Ishikawa (cell line): ENCODE data around the gene ARHGEF1.

Source experiments
- CEBPB ChIP-seq: IDR thresholded peaks from 2 replicates; pipeline ENCODE4 v1.6.1; 2012
- CREB1 ChIP-seq: IDR thresholded peaks from 2 replicates; pipeline ENCODE4 v1.6.1; 2012; ENCODE audit warnings: low read depth
- EGR1 ChIP-seq: IDR thresholded peaks from 2 replicates; pipeline ENCODE4 v1.6.1; 2012
- EP300 ChIP-seq: IDR thresholded peaks from 2 replicates; pipeline ENCODE4 v1.6.1; 2012; ENCODE audit warnings: borderline replicate concordance
- MAX ChIP-seq: IDR thresholded peaks from 2 replicates; pipeline ENCODE4 v1.6.1; 2012
- RAD21 ChIP-seq: IDR thresholded peaks from 2 replicates; pipeline ENCODE4 v1.6.1; 2012; ENCODE audit warnings: low read depth
- REST ChIP-seq: IDR thresholded peaks from 2 replicates; pipeline ENCODE4 v1.6.1; 2012; ENCODE audit warnings: low read depth, mild to moderate bottlenecking
- TAF1 ChIP-seq: IDR thresholded peaks from 2 replicates; pipeline ENCODE4 v1.6.1; 2012; ENCODE audit warnings: low read depth, mild to moderate bottlenecking
- TCF12 ChIP-seq: IDR thresholded peaks from 2 replicates; pipeline ENCODE4 v1.6.1; 2012; ENCODE audit warnings: low read depth
- TEAD4 ChIP-seq: IDR thresholded peaks from 2 replicates; pipeline ENCODE4 v1.6.1; 2012
- YY1 ChIP-seq: IDR thresholded peaks from 2 replicates; pipeline ENCODE4 v1.6.1; 2012; ENCODE audit warnings: low read depth
- ZBTB7A ChIP-seq: IDR thresholded peaks from 2 replicates; pipeline ENCODE4 v1.6.1; 2012; ENCODE audit warnings: low read depth

GRCh38 chr19:41886761-41887710, 4.1 kb downstream of the ARHGEF1 start:
- no peak for TF ChIP-seq TAF1
- no peak for TF ChIP-seq REST
- no peak for TF ChIP-seq CREB1
- TF ChIP-seq YY1, result no peak
- no peak for TF ChIP-seq EP300
- TF ChIP-seq MAX, result no peak
- no peak for TF ChIP-seq ZBTB7A
- no peak for TF ChIP-seq EGR1
- TF ChIP-seq RAD21, result no peak
- no peak for TF ChIP-seq TEAD4
- TF ChIP-seq TCF12, result no peak
- no peak for TF ChIP-seq CEBPB
